HCT116 (cell line): ENCODE data around the gene CALHM3. TPM values are rescaled to one million over a fixed set of nuclear protein-coding genes. Genes with fewer than 3 reads are reported as not detected.

Experiments
- ATAC-seq: fragments of 200-7000 bp; cut with Tn5 transposase; 2 replicates; pipeline ENCODE4 v1.9.1; 2020; ENCODE audit warnings: mild to moderate bottlenecking, moderate library complexity
- BruUV-seq: library from RNA; stranded (reverse); fragments of 400-500 nt; replicated peaks from 2 replicates; lab custom pipeline; 2021; lab: Mats Ljungman, UMichigan
- CTCF ChIA-PET: fragments of 300-600 bp; sonication (Branson Sonifier 250); formaldehyde crosslinking; loops from one replicate; lab custom pipeline; 2021; ENCODE audit warnings: antibody characterized with exemption; lab: Charles Lee
- POLR2A ChIA-PET: fragments of 300-600, 350-600 bp; sonication (Branson Sonifier 250); formaldehyde crosslinking; loops from one replicate; lab custom pipeline; 2021; ENCODE audit warnings: antibody characterized with exemption; lab: Charles Lee
- RAD21 ChIA-PET, 2 experiments: fragments of 300-600 bp; sonication (Branson Sonifier 250); formaldehyde crosslinking; loops; one replicate each; lab custom pipeline; 2023; ENCODE audit warnings: low total read pairs in 2 of 2; ENCODE audit not compliant: uncharacterized antibody in 2 of 2, unreplicated experiment in 2 of 2, low non-redundant PET in 1 of 2; lab: Charles Lee
- DNase-seq: peaks from one replicate; pipeline ENCODE4 v3.0.0-alpha.2; 2010; ENCODE audit warnings: low read depth, low spot score
- H2AFZ ChIP-seq: fragments of 200-600 bp; shearing (Covaris generic), sonication (generic); 2 replicates; pipeline ENCODE4 v1.6.1; 2017; ENCODE audit warnings: low read depth, mixed run types, mixed read lengths, antibody characterized with exemption, low read length; ENCODE audit not compliant: poor library complexity, severe bottlenecking
- H3K27ac ChIP-seq: 2 replicates; pipeline ENCODE4 v1.5.1; 2012; ENCODE audit warnings: low read depth, low read length
- H3K27me3 ChIP-seq: fragments of 200-600 bp; sonication (generic); 2 replicates; pipeline ENCODE4 v1.6.1; 2016; ENCODE audit warnings: mixed run types, low read length, mixed read lengths; ENCODE audit not compliant: insufficient read depth
- H3K36me3 ChIP-seq, 2 experiments: fragments of 200-500 bp in 1 of 2; fragments of 200-600 bp in 1 of 2; sonication (Bioruptor generic) in 1 of 2; sonication (generic) in 1 of 2; 2 replicates each; pipeline versions ENCODE4 v1.5.1 to v1.6.1; 2014 to 2016; ENCODE audit warnings: low read length in 2 of 2, inconsistent platforms in 1 of 2, mixed read lengths in 1 of 2, mixed run types in 1 of 2; ENCODE audit not compliant: insufficient read depth in 2 of 2, control insufficient read depth in 1 of 2
- H3K4me1 ChIP-seq, 2 experiments: fragments of 200-600 bp in 1 of 2; sonication (generic) in 1 of 2; 2 replicates each; pipeline versions ENCODE4 v1.5.1 to v1.6.1; 2012 to 2017; ENCODE audit warnings: low read length in 2 of 2, inconsistent platforms in 1 of 2, mild to moderate bottlenecking in 1 of 2, mixed read lengths in 1 of 2, mixed run types in 1 of 2, moderate library complexity in 1 of 2; ENCODE audit not compliant: insufficient read depth in 2 of 2, control insufficient read depth in 1 of 2
- H3K4me2 ChIP-seq: fragments of 200-600 bp; sonication (generic); 2 replicates; pipeline ENCODE4 v1.6.1; 2017; ENCODE audit warnings: mixed run types, low read length, mixed read lengths
- H3K4me3 ChIP-seq, 2 experiments: fragments of 200-600 bp in 1 of 2; sonication (generic) in 1 of 2; replicated peaks in 1 of 2; 2 replicates each; pipeline ENCODE4 v1.5.1; 2011 to 2016; ENCODE audit warnings: low read length in 2 of 2, control low read depth in 1 of 2, low read depth in 1 of 2, mild to moderate bottlenecking in 1 of 2, mixed read lengths in 1 of 2, mixed run types in 1 of 2
- H3K79me2 ChIP-seq: fragments of 200-600 bp; sonication (generic); 2 replicates; pipeline ENCODE4 v1.6.1; 2017; ENCODE audit warnings: mild to moderate bottlenecking, mixed run types, low read length, moderate library complexity, mixed read lengths; ENCODE audit not compliant: insufficient read depth
- H3K9ac ChIP-seq: fragments of 200-600 bp; sonication (generic); 2 replicates; pipeline ENCODE4 v1.6.1; 2016; ENCODE audit warnings: low read length, mixed read lengths
- H3K9me2 ChIP-seq: fragments of 200-600 bp; sonication (generic), shearing (Covaris generic); 2 replicates; pipeline ENCODE4 v1.6.1; 2017; ENCODE audit warnings: mixed run types, mild to moderate bottlenecking, moderate library complexity; ENCODE audit not compliant: insufficient read depth
- H3K9me3 ChIP-seq, 2 experiments: fragments of 200-500 bp in 1 of 2; fragments of 200-600 bp in 1 of 2; sonication (Bioruptor generic) in 1 of 2; sonication (generic) in 1 of 2; 2 replicates each; pipeline ENCODE4 v1.6.1; 2014 to 2017; ENCODE audit warnings: low read length in 2 of 2, mixed read lengths in 2 of 2, inconsistent platforms in 1 of 2, low read depth in 1 of 2, mild to moderate bottlenecking in 1 of 2, mixed run types in 1 of 2, moderate library complexity in 1 of 2; ENCODE audit not compliant: control insufficient read depth in 1 of 2, insufficient read depth in 1 of 2
- H4K20me1 ChIP-seq: fragments of 200-600 bp; sonication (generic), shearing (Covaris generic); 2 replicates; pipeline ENCODE4 v1.6.1; 2017; ENCODE audit warnings: mixed run types, mild to moderate bottlenecking, moderate library complexity; ENCODE audit not compliant: insufficient read depth
- CEBPB ChIP-seq: IDR thresholded peaks from 2 replicates; pipeline ENCODE4 v1.6.1; 2012; ENCODE audit warnings: low read depth
- ELF1 ChIP-seq: IDR thresholded peaks from 2 replicates; pipeline ENCODE4 v1.6.1; 2012; ENCODE audit warnings: low read depth, borderline replicate concordance
- EZH2phosphoT487 ChIP-seq: fragments of 200-600 bp; IDR thresholded peaks from 2 replicates; pipeline ENCODE4 v1.6.1; 2018; ENCODE audit warnings: antibody characterized with exemption, borderline replicate concordance
- POLR2A ChIP-seq: IDR thresholded peaks from 2 replicates; pipeline ENCODE4 v1.7.0; 2011; ENCODE audit warnings: borderline replicate concordance; ENCODE audit not compliant: insufficient read depth, insufficient read length; ENCODE audit errors: extremely low read depth
- RAD21 ChIP-seq: IDR thresholded peaks from 2 replicates; pipeline ENCODE4 v1.6.1; 2012; ENCODE audit warnings: low read depth, mild to moderate bottlenecking
- SP1 ChIP-seq: IDR thresholded peaks from 2 replicates; pipeline ENCODE4 v1.6.1; 2012; ENCODE audit warnings: low read depth
- SRF ChIP-seq: IDR thresholded peaks from 2 replicates; pipeline ENCODE4 v1.6.1; 2012; ENCODE audit warnings: low read depth
- ZFX ChIP-seq: fragments of 450-650 bp; IDR thresholded peaks from 2 replicates; pipeline ENCODE4 v1.6.1; 2017
- ZNF274 ChIP-seq: fragments of 200-500 bp; sonication (Bioruptor generic); IDR thresholded peaks from 2 replicates; pipeline ENCODE4 v1.6.1; 2014; ENCODE audit warnings: mild to moderate bottlenecking, low read depth, low read length, inconsistent platforms
- intact Hi-C: fragments of 100-400 bp; cut with micrococcal nuclease; formaldehyde crosslinking; loops from 2 replicates; pipeline ENCODE4 v1.10.0; 2022
- total RNA-seq: library from RNA; stranded (reverse); gene quantifications from one replicate; pipeline ENCODE4 v1.2.1, GENCODE V29; 2021; ENCODE audit not compliant: unreplicated experiment
- TF ChIP-seq, protein P1 (sequence below): IDR thresholded peaks from 2 replicates; pipeline ENCODE4 v1.6.1; 2012
- TF ChIP-seq, protein P2 (sequence below): IDR thresholded peaks from 2 replicates; pipeline ENCODE4 v1.6.1; 2011; ENCODE audit warnings: mild to moderate bottlenecking, low read length, moderate library complexity; ENCODE audit not compliant: insufficient replicate concordance; ENCODE audit errors: extremely low read depth
- TF ChIP-seq, protein P3 (sequence below), 3 experiments: fragments of 200-600 bp in 1 of 3; sonication (generic) in 1 of 3; IDR thresholded peaks in 2 of 3; conservative IDR thresholded peaks in 1 of 3; 2 replicates each; pipeline ENCODE4 v1.5.1; 2012 to 2017; ENCODE audit warnings: low read depth in 2 of 3, low read length in 2 of 3, antibody characterized with exemption in 1 of 3, borderline replicate concordance in 1 of 3, control low read depth in 1 of 3, mild to moderate bottlenecking in 1 of 3, mixed read lengths in 1 of 3, mixed run types in 1 of 3, moderate library complexity in 1 of 3; ENCODE audit not compliant: insufficient read depth in 1 of 3
- TF ChIP-seq, protein P4 (sequence below): IDR thresholded peaks from 2 replicates; pipeline ENCODE4 v1.6.1; 2012; ENCODE audit warnings: low read depth
- TF ChIP-seq, protein P5 (sequence below): IDR thresholded peaks from 2 replicates; pipeline ENCODE4 v1.6.1; 2012

CALHM3 gene
- total RNA-seq, 1 experiment from 2014 or later = 0.49 TPM

DNA sequence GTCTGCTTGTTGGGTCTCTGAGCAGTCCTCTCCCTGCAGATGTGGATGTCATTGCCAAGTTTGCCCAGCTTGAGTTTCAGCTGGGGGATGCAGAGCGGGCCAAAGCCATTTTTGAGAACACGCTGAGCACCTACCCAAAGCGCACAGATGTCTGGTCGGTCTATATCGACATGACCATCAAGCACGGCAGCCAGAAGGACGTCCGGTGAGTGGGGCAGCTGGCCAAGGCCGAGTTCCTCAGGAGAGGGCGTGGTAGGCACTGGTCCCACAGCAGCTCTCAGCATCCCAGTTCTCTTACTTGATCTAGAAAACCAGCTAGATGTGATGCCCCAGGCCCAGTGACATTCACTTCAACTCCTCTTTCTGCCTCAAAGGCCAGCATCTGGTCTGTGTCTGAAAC, 34.6 kb downstream of the CALHM3 start:
- H2AFZ ChIP-seq = no peak overlapping the region
- intact Hi-C loops = no loop called here
- no peak overlapping the region for H3K4me3 ChIP-seq
- no TSS peak for BruUV-seq
- ChIA-PET POLR2A (no interaction called here), CTCF (no interaction called here), RAD21 (no interaction called here)
- H3K9ac ChIP-seq = no peak overlapping the region
- H3K4me2 ChIP-seq = no peak overlapping the region
- no peak for DNase-seq
- peaks cover 80 to 82% of the 10 kb centered on the region in 2 experiments for H3K36me3 ChIP-seq
- H3K4me1 ChIP-seq = peaks cover 0 to 15% of the 10 kb centered on the region in 2 experiments; a peak in 1 of 4 replicates
- no peak overlapping the region; the same call in 1 of the 2 replicates for H3K27ac ChIP-seq
- no peak for ATAC-seq
- no peaks in the 10 kb centered on the region for H3K9me3 ChIP-seq
- H3K9me2 ChIP-seq = no peaks in the 10 kb centered on the region
- H3K27me3 ChIP-seq = no peaks in the 10 kb centered on the region
- no peaks in the 10 kb centered on the region for H4K20me1 ChIP-seq
- no peak for TF ChIP-seq POLR2A
- TF ChIP-seq, protein P1, sequence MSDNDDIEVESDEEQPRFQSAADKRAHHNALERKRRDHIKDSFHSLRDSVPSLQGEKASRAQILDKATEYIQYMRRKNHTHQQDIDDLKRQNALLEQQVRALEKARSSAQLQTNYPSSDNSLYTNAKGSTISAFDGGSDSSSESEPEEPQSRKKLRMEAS = no peak
- TF ChIP-seq EZH2phosphoT487 = no peak
- no peak for TF ChIP-seq CEBPB
- TF ChIP-seq, protein P2, sequence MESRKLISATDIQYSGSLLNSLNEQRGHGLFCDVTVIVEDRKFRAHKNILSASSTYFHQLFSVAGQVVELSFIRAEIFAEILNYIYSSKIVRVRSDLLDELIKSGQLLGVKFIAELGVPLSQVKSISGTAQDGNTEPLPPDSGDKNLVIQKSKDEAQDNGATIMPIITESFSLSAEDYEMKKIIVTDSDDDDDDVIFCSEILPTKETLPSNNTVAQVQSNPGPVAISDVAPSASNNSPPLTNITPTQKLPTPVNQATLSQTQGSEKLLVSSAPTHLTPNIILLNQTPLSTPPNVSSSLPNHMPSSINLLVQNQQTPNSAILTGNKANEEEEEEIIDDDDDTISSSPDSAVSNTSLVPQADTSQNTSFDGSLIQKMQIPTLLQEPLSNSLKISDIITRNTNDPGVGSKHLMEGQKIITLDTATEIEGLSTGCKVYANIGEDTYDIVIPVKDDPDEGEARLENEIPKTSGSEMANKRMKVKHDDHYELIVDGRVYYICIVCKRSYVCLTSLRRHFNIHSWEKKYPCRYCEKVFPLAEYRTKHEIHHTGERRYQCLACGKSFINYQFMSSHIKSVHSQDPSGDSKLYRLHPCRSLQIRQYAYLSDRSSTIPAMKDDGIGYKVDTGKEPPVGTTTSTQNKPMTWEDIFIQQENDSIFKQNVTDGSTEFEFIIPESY = no peak
- TF ChIP-seq ZFX = no peak
- TF ChIP-seq ZNF274 = no peak
- TF ChIP-seq, protein P3, sequence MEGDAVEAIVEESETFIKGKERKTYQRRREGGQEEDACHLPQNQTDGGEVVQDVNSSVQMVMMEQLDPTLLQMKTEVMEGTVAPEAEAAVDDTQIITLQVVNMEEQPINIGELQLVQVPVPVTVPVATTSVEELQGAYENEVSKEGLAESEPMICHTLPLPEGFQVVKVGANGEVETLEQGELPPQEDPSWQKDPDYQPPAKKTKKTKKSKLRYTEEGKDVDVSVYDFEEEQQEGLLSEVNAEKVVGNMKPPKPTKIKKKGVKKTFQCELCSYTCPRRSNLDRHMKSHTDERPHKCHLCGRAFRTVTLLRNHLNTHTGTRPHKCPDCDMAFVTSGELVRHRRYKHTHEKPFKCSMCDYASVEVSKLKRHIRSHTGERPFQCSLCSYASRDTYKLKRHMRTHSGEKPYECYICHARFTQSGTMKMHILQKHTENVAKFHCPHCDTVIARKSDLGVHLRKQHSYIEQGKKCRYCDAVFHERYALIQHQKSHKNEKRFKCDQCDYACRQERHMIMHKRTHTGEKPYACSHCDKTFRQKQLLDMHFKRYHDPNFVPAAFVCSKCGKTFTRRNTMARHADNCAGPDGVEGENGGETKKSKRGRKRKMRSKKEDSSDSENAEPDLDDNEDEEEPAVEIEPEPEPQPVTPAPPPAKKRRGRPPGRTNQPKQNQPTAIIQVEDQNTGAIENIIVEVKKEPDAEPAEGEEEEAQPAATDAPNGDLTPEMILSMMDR (IDR thresholded peaks at IDR 0.05 in 2 of 3, conservative IDR thresholded peaks at IDR 0.05 in 1 of 3; ENCODE audit: borderline replicate concordance in 1 of 3, insufficient read depth in 1 of 3, low read depth in 2 of 3, low read length in 2 of 3) = no peak
- TF ChIP-seq ELF1 = no peak
- no peak for TF ChIP-seq SP1
- TF ChIP-seq, protein P4, sequence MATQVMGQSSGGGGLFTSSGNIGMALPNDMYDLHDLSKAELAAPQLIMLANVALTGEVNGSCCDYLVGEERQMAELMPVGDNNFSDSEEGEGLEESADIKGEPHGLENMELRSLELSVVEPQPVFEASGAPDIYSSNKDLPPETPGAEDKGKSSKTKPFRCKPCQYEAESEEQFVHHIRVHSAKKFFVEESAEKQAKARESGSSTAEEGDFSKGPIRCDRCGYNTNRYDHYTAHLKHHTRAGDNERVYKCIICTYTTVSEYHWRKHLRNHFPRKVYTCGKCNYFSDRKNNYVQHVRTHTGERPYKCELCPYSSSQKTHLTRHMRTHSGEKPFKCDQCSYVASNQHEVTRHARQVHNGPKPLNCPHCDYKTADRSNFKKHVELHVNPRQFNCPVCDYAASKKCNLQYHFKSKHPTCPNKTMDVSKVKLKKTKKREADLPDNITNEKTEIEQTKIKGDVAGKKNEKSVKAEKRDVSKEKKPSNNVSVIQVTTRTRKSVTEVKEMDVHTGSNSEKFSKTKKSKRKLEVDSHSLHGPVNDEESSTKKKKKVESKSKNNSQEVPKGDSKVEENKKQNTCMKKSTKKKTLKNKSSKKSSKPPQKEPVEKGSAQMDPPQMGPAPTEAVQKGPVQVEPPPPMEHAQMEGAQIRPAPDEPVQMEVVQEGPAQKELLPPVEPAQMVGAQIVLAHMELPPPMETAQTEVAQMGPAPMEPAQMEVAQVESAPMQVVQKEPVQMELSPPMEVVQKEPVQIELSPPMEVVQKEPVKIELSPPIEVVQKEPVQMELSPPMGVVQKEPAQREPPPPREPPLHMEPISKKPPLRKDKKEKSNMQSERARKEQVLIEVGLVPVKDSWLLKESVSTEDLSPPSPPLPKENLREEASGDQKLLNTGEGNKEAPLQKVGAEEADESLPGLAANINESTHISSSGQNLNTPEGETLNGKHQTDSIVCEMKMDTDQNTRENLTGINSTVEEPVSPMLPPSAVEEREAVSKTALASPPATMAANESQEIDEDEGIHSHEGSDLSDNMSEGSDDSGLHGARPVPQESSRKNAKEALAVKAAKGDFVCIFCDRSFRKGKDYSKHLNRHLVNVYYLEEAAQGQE = no peak
- TF ChIP-seq RAD21 = no peak
- TF ChIP-seq, protein P5, sequence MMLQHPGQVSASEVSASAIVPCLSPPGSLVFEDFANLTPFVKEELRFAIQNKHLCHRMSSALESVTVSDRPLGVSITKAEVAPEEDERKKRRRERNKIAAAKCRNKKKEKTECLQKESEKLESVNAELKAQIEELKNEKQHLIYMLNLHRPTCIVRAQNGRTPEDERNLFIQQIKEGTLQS = no peak
- no peak for TF ChIP-seq SRF
- peaks cover 6% of the 10 kb centered on the region; the same call in 1 of the 2 replicates for H3K79me2 ChIP-seq
